IPS DF 4.7 (cell line): ENCODE results near the gene NASP.

ENCODE experiments used
- DNase-seq: peaks from one replicate; pipeline ENCODE4 v3.0.0-alpha.2; 2013; ENCODE audit warnings: low spot score; ENCODE audit errors: extremely low read depth

The NASP gene

DNA sequence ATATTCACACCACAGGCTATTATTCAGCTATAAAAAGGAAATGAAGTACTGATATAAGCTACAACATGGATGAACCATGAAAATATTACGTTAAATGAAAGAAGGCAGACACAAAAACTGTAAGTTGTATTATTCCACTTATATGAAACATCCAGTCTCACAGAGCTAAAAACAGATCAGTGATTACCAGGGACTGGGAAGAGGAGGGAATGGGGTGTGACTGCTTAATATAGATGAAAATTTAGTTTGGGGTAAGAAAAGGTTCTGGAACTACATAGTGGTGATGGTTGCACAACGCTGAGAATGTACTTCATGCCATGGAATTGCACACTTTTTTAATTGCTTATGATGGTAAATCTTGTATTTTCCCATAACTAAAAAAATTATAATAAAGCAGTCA lies 83.0 kb downstream of the NASP start:
- no peak for DNase-seq

DNA sequence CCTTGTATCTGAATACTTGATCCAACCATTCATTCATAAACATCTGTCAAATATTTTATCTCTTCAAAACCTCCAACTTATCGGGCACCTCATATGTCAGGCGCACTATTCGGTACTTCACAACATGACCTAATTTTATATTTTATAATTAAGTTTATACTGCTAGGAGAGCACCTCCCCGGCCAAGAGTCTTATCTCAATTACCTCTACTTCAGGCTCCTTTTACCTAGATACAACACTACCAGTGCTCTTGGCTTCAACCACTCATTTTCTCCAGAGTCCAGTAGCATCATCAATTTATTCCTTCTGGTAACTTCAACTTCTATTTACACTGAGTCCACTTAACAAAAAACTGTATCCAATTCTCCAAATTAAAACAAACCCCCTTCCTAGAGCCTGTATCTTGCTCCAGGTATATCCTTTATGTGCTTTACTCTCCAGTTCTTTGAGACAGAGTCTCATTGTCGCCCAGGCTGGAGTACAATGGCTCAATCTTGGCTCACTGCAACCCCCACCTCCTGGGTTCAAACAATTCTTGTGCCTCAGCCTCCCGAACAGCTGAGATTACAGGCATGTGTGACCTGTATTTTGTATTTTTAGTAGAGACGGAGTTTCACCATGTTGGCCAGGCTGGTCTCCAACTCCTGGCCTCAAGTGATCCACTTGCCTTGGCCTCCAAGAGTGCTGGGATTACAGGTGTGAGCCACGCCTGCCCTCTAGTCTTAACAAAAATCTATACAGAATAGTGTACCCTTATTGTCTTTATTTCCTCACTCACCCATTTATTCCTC lies 83.7 kb downstream of the NASP start:
- DNase-seq: no peak
